ENCODE data around the gene IL17D.
"Not testable (repeated sequence)": the region's sequence is repeated elsewhere in the genome, so short reads cannot be mapped to it uniquely, and the experiment has no call there.

The IL17D gene

DNA sequence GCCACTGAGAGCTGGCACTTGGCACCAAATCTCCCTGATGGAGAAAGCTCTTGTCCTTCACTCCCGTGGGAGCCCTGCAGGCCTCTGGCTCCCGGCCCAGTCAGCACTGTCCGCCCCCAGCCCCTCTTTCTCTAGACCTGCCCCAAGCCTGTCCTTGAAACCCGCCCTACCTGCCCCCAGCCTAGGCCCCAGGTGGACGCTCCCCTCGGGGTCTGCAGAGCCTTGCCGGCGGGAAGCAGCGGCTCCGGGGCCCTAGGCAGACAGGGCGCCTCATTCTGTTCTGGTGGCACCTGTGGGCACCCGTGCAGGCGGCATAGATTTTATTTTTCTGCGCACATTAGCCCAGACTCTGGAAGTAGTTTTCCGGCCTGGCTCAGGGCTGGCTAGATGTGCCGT lies 17.6 kb downstream of the IL17D start:
- no peak for DNase-seq

DNA sequence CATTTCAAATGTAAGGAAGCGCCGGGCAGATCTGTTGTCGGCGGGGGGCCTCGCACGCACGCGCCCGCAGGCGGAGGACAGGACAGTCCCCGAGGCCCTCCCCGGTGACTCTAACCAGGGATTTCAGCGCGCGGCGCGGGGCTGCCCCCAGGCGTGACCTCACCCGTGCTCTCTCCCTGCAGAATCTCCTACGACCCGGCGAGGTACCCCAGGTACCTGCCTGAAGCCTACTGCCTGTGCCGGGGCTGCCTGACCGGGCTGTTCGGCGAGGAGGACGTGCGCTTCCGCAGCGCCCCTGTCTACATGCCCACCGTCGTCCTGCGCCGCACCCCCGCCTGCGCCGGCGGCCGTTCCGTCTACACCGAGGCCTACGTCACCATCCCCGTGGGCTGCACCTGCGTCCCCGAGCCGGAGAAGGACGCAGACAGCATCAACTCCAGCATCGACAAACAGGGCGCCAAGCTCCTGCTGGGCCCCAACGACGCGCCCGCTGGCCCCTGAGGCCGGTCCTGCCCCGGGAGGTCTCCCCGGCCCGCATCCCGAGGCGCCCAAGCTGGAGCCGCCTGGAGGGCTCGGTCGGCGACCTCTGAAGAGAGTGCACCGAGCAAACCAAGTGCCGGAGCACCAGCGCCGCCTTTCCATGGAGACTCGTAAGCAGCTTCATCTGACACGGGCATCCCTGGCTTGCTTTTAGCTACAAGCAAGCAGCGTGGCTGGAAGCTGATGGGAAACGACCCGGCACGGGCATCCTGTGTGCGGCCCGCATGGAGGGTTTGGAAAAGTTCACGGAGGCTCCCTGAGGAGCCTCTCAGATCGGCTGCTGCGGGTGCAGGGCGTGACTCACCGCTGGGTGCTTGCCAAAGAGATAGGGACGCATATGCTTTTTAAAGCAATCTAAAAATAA lies 18.2 kb downstream of the IL17D start:
- DNase-seq: no peak

DNA sequence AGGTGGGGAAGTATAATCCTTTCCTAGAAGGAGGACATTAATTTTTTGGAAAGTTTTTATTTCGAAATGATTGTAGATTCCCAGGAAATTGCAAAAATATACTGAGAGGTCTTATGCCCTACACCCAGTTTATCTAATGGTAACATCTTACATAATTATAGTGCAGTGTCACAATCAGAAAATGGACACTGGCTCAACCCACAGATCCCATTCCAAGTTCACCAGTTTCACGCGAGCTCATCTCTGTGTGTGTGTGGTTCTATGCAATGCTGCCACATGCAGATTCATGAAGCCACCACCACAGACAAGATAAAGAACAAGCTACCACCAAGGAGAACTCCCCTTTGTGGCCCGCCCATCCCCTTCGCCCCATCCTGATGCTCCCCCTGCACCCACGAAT lies 24.4 kb downstream of the IL17D start:
- DNase-seq: no peak

DNA sequence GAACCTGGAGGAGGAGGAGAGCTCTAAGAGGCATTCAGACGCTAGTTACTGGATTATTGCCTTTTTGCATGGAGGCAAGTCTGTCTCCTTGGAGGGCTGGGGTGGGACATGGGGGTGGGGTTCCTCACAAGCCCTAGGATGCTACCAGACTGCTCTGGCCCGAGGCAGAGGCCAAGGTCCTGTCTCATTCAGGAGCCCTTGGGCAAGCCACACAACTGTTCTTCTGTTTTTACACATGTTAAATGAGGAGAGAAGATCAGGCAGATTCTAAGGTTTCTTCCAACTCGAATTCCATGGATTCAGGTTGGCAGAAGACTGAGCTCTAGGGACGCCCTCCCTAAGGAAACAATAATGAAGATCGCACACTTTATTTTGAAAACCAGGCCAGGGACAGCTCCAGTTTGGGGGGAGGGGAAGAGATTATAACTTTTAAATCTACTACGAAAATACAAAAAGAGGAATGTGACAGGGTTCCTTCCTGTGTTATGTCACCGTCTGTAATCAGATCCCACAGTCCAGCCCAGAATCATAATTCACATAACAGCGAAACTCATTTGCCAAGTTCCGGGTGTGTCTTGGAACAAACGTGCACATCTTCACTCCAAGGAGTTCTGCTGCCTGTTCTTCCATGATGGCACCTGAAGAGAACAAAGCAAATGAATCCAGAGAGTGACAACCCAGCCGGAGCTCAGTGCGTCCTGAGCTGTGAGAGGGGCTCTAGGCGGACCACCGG lies 25.2 kb downstream of the IL17D start:
- no peak for DNase-seq

DNA sequence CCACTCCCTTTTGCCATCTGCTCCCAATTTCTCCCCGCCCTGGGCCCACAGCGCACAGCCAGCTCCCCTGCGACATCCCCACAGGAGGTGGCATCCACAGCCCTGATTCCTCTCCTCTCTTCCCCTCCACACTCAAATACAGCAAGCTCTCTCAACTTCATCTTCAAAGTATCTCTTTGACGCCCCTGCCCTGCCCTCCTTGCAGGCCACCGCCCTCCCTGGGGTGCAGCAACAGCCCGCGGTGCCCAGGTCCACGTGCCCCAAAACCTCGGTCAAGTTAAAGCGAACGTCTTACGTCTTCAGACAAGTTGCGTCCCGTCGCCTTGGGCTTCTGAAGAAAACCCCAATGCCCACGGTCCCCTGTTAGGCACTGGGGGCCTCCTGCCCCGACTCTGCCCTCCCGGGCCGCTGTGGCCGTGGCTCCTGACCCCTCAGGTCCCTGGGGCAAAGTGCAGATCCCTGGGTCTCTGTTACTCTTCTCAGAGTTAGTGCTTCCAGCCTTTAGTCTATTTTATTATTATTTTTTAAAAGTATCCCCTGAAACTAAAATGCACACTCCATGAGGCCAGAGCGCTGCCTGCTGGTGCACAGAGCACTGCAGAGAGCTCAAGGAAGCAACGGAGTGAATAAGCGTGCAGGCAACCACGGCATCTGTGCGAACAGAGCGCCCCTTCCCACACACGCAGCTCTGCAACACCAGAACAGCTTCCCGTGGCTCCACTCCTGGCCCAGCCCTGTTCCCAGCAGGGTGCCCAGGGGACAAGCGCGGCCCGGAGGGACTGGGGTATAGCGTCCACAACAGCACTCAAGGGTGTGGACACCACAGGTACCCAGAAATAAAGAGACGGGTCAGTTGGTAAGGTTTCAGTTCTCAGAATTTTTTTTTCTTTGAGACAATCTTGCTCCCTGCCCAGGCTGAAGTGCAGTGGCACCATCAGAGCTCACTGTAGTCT lies 26.4 kb downstream of the IL17D start:
- no peak for DNase-seq

DNA sequence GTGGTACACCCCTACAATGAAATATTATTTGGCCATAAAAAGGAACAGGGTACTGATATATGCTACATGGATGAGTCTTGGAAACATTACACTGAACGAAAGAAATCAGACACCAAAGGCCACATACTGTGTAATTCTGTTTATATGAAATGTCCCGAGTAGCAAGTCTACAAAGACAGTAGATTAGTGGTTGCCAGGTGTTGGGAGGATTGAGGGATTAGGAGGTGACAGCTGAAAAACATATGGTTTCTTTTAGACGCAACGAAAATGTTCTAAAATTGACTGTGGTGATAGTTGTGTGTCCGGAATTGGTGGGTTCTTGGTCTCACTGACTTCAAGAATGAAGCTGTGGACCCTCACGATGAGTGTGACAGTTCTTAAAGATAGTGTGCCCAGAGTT lies 35.1 kb downstream of the IL17D start:
- DNase-seq: no peak

DNA sequence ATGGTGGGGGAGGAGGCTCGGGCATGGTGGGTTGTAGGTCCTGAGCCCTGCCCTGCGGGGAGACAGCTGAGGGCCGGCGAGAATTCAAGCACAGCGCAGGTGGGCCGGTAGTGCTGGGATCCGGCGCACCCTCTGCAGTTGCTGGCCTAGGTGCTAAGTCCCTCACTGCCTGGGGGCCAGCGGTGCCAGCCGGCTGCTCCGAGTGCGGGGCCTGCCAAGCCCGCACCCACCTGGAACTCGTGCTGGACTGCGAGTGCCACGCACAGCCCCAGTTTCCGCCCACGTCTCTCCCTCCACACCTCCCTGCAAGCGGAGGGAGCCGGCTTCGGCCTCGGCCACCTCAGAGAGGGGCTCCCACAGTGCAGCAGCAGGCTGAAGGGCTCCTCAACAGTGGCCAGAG lies 36.5 kb downstream of the IL17D start:
- DNase-seq: no peak

DNA sequence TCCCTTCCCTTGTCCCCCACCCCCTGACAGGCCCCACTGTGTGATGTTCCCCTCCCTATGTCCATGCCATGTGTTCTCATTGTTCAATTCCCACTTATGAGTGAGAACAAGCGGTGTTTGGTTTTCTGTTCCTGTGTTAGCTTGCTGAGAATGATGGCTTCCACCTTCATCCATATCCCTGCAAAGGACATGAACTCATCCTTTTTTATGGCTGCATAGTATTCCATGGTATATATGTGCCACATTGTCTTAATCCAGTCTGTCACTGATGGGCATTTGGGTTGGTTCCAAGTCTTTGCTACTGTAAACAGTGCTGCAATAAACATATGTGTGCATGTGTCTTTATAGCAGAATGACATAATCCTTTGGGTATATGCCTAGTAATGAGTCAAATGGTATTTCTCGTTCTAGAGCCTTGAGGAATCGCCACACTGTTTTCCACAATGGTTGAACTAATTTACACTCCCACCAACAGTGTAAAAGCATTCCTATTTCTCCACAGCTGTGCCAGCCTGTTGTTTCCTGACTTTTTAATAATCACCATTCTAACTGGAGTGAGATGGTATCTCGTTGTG lies 40.4 kb downstream of the IL17D start:
- not testable (repeated sequence) for DNase-seq

DNA sequence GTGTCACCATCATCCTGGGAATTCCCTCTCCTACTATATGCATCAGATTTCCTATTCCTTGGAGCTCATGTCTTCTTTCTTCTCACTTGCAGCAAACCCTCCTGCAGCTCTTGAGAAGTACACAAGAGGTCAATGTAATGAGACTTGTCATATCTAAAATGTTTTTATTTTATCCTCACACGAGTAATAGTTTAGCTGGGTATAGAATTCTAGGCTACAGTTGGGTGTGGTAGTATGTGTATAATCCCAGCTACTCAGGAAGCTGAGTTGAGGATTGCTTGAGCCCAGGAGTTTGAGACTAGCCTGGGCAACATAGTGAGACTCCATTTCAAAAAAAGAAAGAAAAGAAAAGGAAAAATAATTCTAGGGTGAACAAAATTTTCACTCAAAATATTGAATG lies 45.9 kb downstream of the IL17D start:
- DNase-seq: no peak

DNA sequence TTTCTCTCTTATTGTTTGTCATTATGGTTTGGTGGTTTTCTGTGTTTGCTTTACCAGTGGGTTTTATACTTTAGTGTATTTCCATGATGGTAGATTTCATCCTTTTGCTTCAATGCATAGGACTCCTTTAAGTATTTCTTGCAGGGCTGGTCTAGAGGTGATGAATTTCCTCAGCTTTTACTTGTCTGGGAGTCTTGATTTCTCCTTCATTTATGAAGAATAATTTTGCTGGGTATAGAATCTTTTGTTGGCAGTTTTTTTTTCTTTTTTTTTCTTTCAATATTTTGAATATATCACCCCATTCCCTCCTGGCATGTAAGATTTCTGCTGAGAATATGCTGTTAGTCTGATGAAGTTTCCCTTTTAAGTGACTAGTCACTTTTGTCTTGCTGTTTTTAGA lies 50.5 kb downstream of the IL17D start:
- no peak for DNase-seq

DNA sequence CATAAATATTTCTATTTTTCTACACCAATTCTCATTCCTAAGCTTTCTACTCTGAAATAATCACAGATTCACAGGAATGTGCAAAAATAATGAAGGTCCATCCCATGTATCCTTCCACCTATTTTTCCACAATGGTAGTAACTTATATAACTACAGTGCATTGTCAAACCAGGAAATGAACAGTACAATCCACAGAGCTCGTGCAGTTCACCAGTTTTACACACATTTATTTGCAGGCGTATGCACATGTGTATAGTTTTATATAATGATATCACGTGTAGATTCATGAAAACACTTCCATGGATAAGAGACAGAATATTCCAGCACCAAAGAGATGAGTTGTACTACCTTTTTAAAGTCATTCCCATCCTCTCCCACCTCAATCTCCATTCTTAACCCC lies 57.4 kb downstream of the IL17D start:
- DNase-seq: no peak

DNA sequence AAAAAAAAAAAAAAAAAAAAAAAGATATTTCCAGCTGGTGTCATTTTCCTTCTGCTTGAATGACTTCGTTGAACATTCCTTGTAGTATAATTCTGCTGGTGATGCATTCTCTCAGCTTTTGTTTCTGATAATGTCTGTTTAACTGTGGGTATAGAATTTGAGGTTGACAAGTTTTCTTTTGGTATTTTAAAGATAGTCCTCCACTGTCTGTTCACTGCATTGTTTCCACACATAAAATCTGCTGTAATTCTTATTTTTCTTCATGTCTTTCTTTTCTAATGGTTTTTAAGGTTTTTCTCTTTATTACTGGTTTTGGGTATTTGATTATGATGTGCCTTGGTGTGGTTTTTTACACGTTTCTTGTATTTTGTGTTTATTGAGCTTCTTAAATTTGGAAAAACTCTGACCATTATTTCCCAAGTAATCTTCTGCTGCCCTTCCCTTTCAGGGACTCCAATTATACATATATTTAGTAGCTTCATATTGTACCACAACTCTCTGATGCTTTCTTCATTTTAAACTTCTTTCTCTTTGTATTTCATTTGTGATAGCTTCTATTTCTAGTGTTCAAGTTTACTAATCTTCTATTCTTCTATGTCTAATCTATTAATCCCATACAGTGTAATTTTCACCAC lies 63.9 kb downstream of the IL17D start:
- DNase-seq: no peak

DNA sequence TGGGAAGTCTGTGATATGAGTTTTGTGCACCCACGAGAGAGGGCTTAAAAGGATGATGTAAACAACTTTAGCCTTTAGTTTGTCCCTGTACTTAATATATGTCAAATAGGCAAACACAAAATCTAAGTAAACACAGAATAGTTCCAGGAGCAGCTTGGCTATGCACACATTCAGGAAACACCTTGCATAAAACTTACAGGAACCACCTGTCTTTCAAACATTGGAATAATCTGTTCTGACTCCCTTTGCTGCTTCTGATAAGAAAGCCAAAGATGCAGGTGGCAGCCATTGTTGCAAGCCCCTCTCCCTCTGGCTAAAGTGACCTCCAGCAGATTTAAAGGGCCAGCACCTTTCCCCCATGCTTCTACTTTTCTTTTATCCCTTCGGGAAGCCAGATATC lies 65.6 kb downstream of the IL17D start:
- no peak for DNase-seq

DNA sequence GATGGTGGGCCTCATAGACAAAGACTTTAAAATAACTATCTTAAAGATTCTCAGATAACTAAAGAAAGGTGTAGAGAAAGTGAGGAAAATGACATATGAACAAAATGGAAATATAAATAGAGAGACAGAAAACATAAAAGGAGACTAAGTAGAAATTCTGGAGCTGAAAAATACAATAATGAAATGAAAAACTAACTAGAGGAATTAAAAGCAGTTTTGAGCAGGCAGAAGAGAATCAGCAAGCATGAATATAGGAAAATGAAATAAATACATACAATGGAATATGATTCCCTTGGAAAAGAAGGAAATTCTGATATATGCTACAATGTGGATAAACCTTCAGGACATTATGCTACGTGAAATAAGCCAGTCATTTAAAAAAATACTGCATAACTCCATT lies 66.3 kb downstream of the IL17D start:
- no peak for DNase-seq

Data from GDM1 (cell line).